Measurements from ENCODE around the gene ESPNL.

- TF ChIP-seq CTCF (conservative IDR thresholded peaks at IDR 0.05; ENCODE audit: low read depth, low read length): no peak
- no peak for TF ChIP-seq CEBPB (IDR thresholded peaks at IDR 0.05; ENCODE audit: low read depth, low read length)
- TF ChIP-seq POLR2A (IDR thresholded peaks at IDR 0.05; ENCODE audit: low read depth, low read length): no peak
- no peak for TF ChIP-seq RCOR1 (IDR thresholded peaks at IDR 0.05; ENCODE audit: insufficient replicate concordance, low read length)
- no peak for TF ChIP-seq RFX5 (IDR thresholded peaks at IDR 0.05; ENCODE audit: low read depth, low read length)
- no peak for TF ChIP-seq MXI1 (IDR thresholded peaks at IDR 0.05; ENCODE audit: borderline replicate concordance, low read depth, low read length)
- TF ChIP-seq MAZ (IDR thresholded peaks at IDR 0.05; ENCODE audit: borderline replicate concordance, low read depth, low read length): no peak
- TF ChIP-seq BHLHE40 (IDR thresholded peaks at IDR 0.05; ENCODE audit: low read depth, low read length): no peak
- TF ChIP-seq MAFK (IDR thresholded peaks at IDR 0.05; ENCODE audit: low read depth, low read length): no peak
- TF ChIP-seq NFE2L2 (IDR thresholded peaks at IDR 0.05; ENCODE audit: low read depth, low read length): no peak
- TF ChIP-seq ELK1 (IDR thresholded peaks at IDR 0.05; ENCODE audit: borderline replicate concordance, low read depth, low read length): no peak
- no peak for TF ChIP-seq SMC3 (IDR thresholded peaks at IDR 0.05; ENCODE audit: low read depth, low read length)
- TF ChIP-seq, protein P1, sequence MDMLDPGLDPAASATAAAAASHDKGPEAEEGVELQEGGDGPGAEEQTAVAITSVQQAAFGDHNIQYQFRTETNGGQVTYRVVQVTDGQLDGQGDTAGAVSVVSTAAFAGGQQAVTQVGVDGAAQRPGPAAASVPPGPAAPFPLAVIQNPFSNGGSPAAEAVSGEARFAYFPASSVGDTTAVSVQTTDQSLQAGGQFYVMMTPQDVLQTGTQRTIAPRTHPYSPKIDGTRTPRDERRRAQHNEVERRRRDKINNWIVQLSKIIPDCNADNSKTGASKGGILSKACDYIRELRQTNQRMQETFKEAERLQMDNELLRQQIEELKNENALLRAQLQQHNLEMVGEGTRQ (IDR thresholded peaks at IDR 0.05; ENCODE audit: low read depth, low read length): no peak
These were observed 32.2 kb upstream of the ESPNL start for GRCh38 chr2:238067939-238068338.

All from IMR-90 (cell line).